Left colon (tissue), 2 donors: Measurements from ENCODE around the gene EYA3. TPM values are rescaled to one million over a fixed set of nuclear protein-coding genes. Genes with fewer than 3 reads are reported as not detected.

Source experiments
- ATAC-seq: fragments of 200-7000 bp; cut with Tn5 transposase; one replicate; pipeline ENCODE4 v1.9.1; 2020; ENCODE audit warnings: mild to moderate bottlenecking, moderate library complexity
- DNase-seq, 2 donors: peaks; one replicate each; pipeline ENCODE4 v3.0.0-alpha.2; 2020
- intact Hi-C, 2 donors: fragments of 100-400 bp; cut with DNase I in 1 of 2; cut with micrococcal nuclease in 1 of 2; formaldehyde crosslinking; loops; one replicate each; pipeline versions ENCODE4 v1.11.2 to v1.14.0; 2022; cut with DNase I, micrococcal nuclease
- long read RNA-seq: library from polyadenylated mRNA; unstranded; transcript quantifications from one replicate; pipeline ENCODE4 v2.0.0, GENCODE V29; 2021
- total RNA-seq, 2 donors: library from RNA; stranded (reverse); fragmentation: NEBNext Ultra II Directional; extraction: Animal tissue kit (Norgen Biotek cat#: 25700); gene quantifications; one replicate each; pipeline ENCODE4 v1.2.1, GENCODE V29; 2021
- donor health status: DM: no; HTN: no; CAD: no.
- donor health status: DM: yes; HTN: yes; CAD: no.

Gene EYA3, protein sequence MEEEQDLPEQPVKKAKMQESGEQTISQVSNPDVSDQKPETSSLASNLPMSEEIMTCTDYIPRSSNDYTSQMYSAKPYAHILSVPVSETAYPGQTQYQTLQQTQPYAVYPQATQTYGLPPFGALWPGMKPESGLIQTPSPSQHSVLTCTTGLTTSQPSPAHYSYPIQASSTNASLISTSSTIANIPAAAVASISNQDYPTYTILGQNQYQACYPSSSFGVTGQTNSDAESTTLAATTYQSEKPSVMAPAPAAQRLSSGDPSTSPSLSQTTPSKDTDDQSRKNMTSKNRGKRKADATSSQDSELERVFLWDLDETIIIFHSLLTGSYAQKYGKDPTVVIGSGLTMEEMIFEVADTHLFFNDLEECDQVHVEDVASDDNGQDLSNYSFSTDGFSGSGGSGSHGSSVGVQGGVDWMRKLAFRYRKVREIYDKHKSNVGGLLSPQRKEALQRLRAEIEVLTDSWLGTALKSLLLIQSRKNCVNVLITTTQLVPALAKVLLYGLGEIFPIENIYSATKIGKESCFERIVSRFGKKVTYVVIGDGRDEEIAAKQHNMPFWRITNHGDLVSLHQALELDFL
- 10 to 100 TPM; 22.9 to 23.5 TPM for total RNA-seq
- long read RNA-seq, full-length matches to known transcripts: 1 of 6 reads
- long read RNA-seq, partial matches to known transcripts: 2 of 6 reads
- long read RNA-seq, other reads (novel, unspliced or antisense): 3 of 6 reads

DNA sequence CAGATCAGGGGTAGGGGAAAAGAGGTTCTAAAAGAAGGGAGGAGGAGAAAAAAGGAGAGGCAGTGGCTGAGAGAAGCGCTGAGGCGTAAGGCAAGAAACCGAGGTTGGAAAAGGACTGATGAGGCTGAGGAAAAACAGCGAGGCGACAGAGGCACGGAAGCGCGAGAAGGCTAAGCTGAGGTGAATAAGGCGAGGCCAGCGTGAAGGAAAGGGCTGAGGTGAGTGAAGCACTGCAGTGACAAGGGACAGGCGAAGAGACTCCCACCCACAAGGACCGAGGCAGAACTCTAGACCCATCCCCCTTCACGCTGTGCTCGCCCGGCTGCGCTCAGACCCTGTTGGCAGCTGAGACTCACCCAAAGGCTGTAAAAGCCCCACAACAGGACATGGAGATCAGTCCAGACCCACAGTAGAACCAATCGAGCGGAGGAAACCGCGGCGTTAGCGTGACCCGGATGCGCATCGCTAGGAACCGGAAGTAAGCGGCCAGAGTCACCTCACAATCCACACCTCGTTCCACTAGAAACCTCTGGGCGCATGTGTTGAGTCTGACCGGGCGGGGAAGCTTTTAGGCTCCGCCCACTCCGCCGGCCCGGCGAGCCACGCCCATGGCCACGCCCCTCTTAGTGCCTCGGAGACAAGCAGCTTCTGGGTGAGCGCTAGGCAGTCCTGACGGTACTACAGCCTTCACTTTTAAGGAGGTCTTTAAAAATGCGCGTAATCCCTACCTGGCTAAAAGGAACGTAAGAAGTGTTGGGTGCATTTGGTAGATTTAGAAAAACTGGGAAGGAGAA, at the start of gene EYA3:
Gene EYA3 (minus strand): TSS at position 443 of the 794 bp plus-strand sequence. CDS start 30,584 bp downstream, outside the sequence.
- DNase-seq (peak; percentile 97 to 99), ATAC-seq (peak; percentile 94)
- intact Hi-C loops: no loop called here

- intact Hi-C loops: no loop called here
- ATAC-seq (no peak), DNase-seq (no peak)
Observed at GRCh38 chr1:28136922-28137613, 48.7 kb upstream of the EYA3 start.

DNA sequence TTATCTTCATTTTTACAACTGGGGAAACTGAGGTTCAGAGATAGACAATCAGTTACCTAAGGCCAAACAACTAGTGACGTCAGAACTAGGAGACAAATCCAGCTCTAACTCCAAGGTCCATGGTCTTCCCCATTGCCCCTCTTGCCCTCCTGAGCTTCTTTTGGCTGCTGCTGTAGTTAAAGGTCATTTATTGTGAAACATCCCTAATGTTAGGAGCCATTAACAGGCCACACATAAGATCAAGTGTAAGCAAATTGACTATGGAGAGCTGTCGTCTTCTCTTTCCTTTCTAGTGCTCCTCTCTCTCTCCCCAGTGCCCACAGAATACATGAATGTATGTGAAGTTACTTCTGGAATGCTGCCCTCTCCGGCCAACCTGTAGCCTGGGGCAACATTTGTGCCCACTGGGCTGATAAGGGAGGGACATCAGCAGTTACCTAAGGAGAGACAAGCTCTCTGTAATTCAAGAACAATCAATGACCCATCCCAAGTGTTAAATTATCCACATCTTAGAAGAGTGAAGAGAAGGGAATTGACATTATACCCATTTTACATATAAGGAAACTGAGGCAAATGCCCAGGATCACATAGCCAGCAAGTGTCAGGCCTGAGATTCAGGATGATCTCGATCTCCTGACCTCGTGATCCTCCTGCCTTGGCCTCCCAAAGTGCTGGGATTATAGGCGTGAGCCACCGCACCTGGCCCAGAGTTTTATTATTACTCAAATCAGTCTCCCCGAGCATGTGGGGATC, 47.9 kb upstream of the EYA3 start:
- ATAC-seq (no peak), DNase-seq (no peak)
- intact Hi-C loops: no loop called here

GRCh38 chr1:28135371-28136168, 47.2 kb upstream of the EYA3 start:
- intact Hi-C loops: no loop called here
- no peak for DNase-seq
- ATAC-seq: peak; percentile 44

- ATAC-seq: no peak
- no peak for DNase-seq
- intact Hi-C loops: no loop called here
Observed at GRCh38 chr1:28134651-28135207, 46.3 kb upstream of the EYA3 start.

DNA sequence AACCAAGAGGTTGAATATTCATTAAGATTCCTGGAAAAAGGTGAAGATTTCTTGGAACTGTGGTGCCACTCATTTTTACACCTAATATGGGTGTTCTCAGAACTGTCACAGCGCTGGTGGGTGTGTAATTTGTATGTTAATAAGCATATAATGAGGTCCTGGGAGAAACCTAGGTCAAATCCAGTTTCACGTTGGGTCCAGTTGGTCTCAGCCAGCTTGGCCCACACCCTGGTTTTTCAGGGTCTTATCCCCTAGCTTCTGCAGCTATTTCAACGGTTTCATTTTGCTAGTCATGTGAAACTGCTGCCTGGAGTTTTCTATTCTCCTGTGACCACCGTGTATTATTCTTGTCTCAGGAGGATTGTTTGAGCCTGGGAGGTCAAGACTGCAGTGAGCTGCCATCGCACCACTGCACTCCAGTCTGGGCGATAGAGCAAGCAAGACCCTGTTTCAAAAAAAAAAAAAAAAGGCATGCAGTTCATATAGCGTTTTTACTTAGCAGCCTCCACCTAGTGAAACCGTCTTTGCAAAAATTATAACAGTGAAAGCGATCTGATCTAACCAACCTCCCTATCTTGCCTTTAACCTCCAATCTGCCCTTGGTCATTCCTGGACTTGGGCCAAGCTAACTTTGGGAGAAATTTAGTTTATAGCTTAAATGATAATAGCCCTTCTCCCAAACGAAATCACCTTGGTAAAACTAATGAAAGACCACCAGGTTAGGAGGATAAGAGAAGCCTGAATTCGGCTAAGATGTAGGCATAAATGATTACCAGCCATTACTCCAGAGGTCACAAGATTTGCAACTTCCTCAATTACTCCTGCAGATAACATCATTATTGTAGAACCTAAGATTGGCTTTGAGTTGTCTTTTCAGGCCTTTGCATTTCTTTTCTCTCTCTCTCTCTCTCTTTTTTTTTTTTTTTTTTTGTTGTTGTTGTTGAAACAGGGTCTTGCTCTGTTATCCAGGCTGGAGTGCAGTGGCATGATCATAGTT, 44.1 kb upstream of the EYA3 start:
- intact Hi-C loops: no loop called here
- ATAC-seq: no peak
- DNase-seq: no peak

GRCh38 chr1:28130901-28131300, 42.5 kb upstream of the EYA3 start:
- no peak for DNase-seq
- no peak for ATAC-seq
- intact Hi-C loops: no loop called here

GRCh38 chr1:28129150-28129549, 40.7 kb upstream of the EYA3 start:
- no peak for ATAC-seq
- no peak for DNase-seq
- intact Hi-C loops: no loop called here

- intact Hi-C loops: no loop called here
- no peak for DNase-seq
- no peak for ATAC-seq
Observed at GRCh38 chr1:28127617-28128257, 39.3 kb upstream of the EYA3 start.

DNA sequence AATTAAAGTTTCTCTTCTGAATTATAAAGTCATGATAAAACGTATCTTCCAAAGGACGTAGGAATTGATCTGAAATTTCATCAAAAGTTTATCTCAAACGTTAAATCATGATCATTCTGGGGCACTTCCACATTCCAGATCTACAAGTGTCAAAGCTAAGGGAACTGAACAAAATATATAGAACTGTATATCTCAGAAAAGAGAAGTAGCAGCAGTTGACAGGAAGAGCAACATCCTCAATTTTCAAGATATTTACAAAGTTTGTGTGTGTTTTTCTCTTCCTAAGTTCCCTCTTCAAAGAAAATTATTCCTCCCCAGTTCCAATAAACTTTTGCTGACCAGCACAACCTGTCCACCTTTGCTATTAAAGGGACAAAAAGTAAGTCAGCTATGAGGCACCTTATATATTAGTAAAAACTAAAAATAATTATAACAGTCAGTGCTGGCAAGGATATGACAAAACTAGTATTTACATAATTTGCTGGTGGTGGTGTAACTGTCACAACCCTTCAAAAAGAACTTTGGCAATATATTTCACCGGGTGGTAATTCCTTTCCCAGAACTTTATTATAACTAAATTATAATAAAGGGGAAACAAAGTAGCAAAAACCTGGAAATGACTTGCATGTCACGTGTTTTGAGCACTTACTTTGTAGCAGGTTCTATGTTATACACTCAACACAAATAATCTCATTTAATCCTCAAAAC, 38.5 kb upstream of the EYA3 start:
- intact Hi-C loops: no loop called here
- ATAC-seq (no peak), DNase-seq (no peak)

DNA sequence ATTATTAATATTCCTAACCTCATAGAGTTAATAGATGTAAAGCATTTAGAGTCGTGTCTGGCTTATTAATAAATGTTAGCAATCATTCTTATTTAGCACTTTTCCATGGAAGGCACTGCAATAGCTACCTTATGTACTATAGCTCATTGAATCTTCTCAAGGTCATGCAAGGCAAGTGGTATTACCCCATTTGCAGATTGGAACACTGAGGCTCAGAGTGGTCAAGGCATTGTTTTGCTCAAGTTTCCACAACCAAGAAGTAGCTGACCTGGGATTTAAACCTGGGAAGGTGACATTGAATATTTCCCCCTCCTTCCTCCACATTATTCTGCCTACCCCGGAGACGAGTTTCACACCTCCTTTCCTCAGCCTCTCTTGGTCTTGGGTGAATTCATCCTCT, 37.8 kb upstream of the EYA3 start:
- DNase-seq (no peak), ATAC-seq (no peak)
- intact Hi-C loops: no loop called here

DNA sequence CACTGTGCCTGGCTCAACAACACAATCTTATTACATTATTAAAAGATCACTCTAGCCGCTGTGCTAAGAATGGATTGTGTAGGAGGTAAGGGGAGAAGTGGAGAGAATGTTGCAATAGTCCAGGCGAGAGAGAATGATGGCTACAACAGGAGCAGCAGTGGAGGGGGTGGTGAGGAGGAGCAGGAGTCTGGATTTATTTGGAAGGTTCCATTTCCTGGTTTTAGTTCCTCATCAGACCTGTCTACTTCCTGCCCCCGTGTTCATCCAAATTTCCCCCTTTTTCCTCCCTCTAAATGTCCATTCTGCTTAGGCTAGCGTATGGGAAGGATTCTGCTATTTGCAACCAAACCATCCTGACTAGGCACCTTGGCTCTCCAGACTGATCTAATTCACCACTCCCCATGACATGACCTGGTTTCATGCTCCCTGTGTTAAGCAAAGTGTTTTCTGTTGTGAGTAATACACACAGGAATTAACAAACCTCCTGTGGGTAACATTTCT, 35.1 kb upstream of the EYA3 start:
- ATAC-seq (no peak), DNase-seq (no peak)
- intact Hi-C loops: no loop called here

GRCh38 chr1:28122183-28122582, 33.8 kb upstream of the EYA3 start:
- no peak for DNase-seq
- no peak for ATAC-seq
- intact Hi-C loops: no loop called here

- intact Hi-C loops: no loop called here
- ATAC-seq (no peak), DNase-seq (no peak)
Observed at GRCh38 chr1:28119556-28119955, 31.1 kb upstream of the EYA3 start.
